Nephron (organoid): ENCODE data around the gene TERB1.

ENCODE experiments used
- H3K27ac Mint-ChIP-seq, 3 experiments: 2 replicates each; pipeline ENCODE4 v1.8.0; 2020; ENCODE audit warnings: mixed read lengths in 3 of 3, mild to moderate bottlenecking in 2 of 3, moderate library complexity in 1 of 3
- H3K27me3 Mint-ChIP-seq: 2 replicates; pipeline ENCODE4 v1.8.0; 2021; ENCODE audit warnings: low read depth, mild to moderate bottlenecking, moderate library complexity, mixed read lengths
- H3K36me3 Mint-ChIP-seq: 2 replicates; pipeline ENCODE4 v1.8.0; 2020; ENCODE audit warnings: low read depth, mixed read lengths
- H3K4me1 Mint-ChIP-seq: 2 replicates; pipeline ENCODE4 v1.8.0; 2020; ENCODE audit warnings: mixed read lengths
- H3K4me3 Mint-ChIP-seq, 3 experiments: 2 replicates each; pipeline ENCODE4 v1.8.0; 2020; ENCODE audit warnings: mild to moderate bottlenecking in 3 of 3, mixed read lengths in 3 of 3, moderate library complexity in 2 of 3
- H3K9me3 Mint-ChIP-seq: 2 replicates; pipeline ENCODE4 v1.8.0; 2020; ENCODE audit warnings: mixed read lengths
- CTCF ChIP-seq, 3 experiments: fragments of 200-600 bp; sonication (generic); IDR thresholded peaks; one replicate each; pipeline ENCODE4 v1.5.0; 2021; ENCODE audit warnings: antibody characterized with exemption in 3 of 3; ENCODE audit not compliant: unreplicated experiment in 3 of 3

TERB1 gene

GRCh38 chr16:66790130-66790733 is 11.2 kb downstream of the TERB1 start:
- H3K4me3 Mint-ChIP-seq = no peak overlapping the region

GRCh38 chr16:66787427-66787826 is 14.0 kb downstream of the TERB1 start:
- Mint-ChIP-seq H3K4me1 (no peaks in the 10 kb centered on the region), H3K4me3 (no peak overlapping the region), H3K27me3 (peaks cover 7% of the 10 kb centered on the region), H3K36me3 (no peaks in the 10 kb centered on the region), H3K9me3 (no peaks in the 10 kb centered on the region), H3K27ac (no peak overlapping the region)
- TF ChIP-seq CTCF (IDR thresholded peaks at IDR 0.05; ENCODE audit: unreplicated experiment in 3 of 3) = no peak

More at GRCh38 chr16:66790130-66790733, 11.2 kb downstream of the TERB1 start:
- no peaks in the 10 kb centered on the region for H3K4me1 Mint-ChIP-seq
- TF ChIP-seq CTCF (IDR thresholded peaks at IDR 0.05; ENCODE audit: unreplicated experiment in 3 of 3) = no peak
- no peaks in the 10 kb centered on the region for H3K9me3 Mint-ChIP-seq
- no peak overlapping the region for H3K27ac Mint-ChIP-seq
- H3K27me3 Mint-ChIP-seq = peaks cover 11% of the 10 kb centered on the region
- H3K36me3 Mint-ChIP-seq = no peaks in the 10 kb centered on the region

DNA sequence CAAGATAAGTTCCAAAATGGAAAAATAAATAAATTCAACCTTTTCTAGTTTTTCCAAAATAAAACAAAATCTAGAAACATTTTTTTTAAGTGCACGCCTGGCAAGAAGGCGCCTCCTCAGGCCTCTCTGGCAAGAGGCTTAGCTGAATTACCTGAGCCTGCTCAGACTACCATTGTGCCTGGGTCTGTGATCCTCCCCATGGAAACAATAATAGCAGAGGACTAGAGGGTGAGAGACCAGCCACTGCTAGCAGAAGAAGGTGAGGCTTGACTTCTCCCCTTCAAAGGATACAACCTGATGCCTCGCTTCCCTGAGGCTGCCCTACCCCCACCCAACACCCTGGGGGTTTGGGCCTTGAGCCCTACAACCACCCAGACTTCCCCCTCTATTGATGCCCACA is 14.8 kb downstream of the TERB1 start:
- no peak for TF ChIP-seq CTCF (IDR thresholded peaks at IDR 0.05; ENCODE audit: unreplicated experiment in 3 of 3)
- H3K36me3 Mint-ChIP-seq = no peaks in the 10 kb centered on the region
- H3K9me3 Mint-ChIP-seq = no peaks in the 10 kb centered on the region
- H3K4me3 Mint-ChIP-seq = no peak overlapping the region
- H3K27me3 Mint-ChIP-seq = peaks cover 7% of the 10 kb centered on the region
- no peaks in the 10 kb centered on the region for H3K4me1 Mint-ChIP-seq
- H3K27ac Mint-ChIP-seq = no peak overlapping the region

- no peaks in the 10 kb centered on the region for H3K9me3 Mint-ChIP-seq
- no peak for TF ChIP-seq CTCF (IDR thresholded peaks at IDR 0.05; ENCODE audit: unreplicated experiment in 3 of 3)
- no peaks in the 10 kb centered on the region for H3K4me1 Mint-ChIP-seq
- no peak overlapping the region for H3K4me3 Mint-ChIP-seq
- no peak overlapping the region for H3K27ac Mint-ChIP-seq
- H3K36me3 Mint-ChIP-seq = no peaks in the 10 kb centered on the region
- H3K27me3 Mint-ChIP-seq = no peaks in the 10 kb centered on the region
Observed at GRCh38 chr16:66776457-66776856, 24.9 kb downstream of the TERB1 start.

- Mint-ChIP-seq H3K36me3 (no peaks in the 10 kb centered on the region), H3K27me3 (no peaks in the 10 kb centered on the region), H3K9me3 (no peaks in the 10 kb centered on the region), H3K4me3 (no peak overlapping the region), H3K4me1 (no peaks in the 10 kb centered on the region), H3K27ac (no peak overlapping the region)
- no peak for TF ChIP-seq CTCF (IDR thresholded peaks at IDR 0.05; ENCODE audit: unreplicated experiment in 3 of 3)
Observed at GRCh38 chr16:66774981-66775380, 26.4 kb downstream of the TERB1 start.

- peaks cover 10% of the 10 kb centered on the region for H3K27me3 Mint-ChIP-seq
- no peaks in the 10 kb centered on the region for H3K4me1 Mint-ChIP-seq
- no peaks in the 10 kb centered on the region for H3K9me3 Mint-ChIP-seq
- no peak overlapping the region for H3K4me3 Mint-ChIP-seq
- no peak overlapping the region for H3K27ac Mint-ChIP-seq
- no peaks in the 10 kb centered on the region for H3K36me3 Mint-ChIP-seq
- TF ChIP-seq CTCF (IDR thresholded peaks at IDR 0.05; ENCODE audit: unreplicated experiment in 3 of 3) = no peak
Observed at GRCh38 chr16:66758086-66758485, 43.3 kb downstream of the TERB1 start.
